ENCODE measurements around the gene CELF2.
"Not testable (repeated sequence)": the region's sequence is repeated elsewhere in the genome, so short reads cannot be mapped to it uniquely, and the experiment has no call there.

The CELF2 gene

GRCh38 chr10:10996966-10997620 is 20.6 kb upstream of the CELF2 start:
- H3K18ac ChIP-seq (ENCODE audit: low read length) = no peak overlapping the region
- no peak overlapping the region for H3K4me2 ChIP-seq (ENCODE audit: low read length)
- H3K27me3 ChIP-seq (ENCODE audit: insufficient read depth, low read length) = no peaks in the 10 kb centered on the region
- no peak overlapping the region for H3K23ac ChIP-seq (ENCODE audit: low read length)
- H4K91ac ChIP-seq (ENCODE audit: low read depth, low read length) = no peak overlapping the region
- H2BK120ac ChIP-seq (ENCODE audit: insufficient read depth, low read length, poor library complexity) = no peak overlapping the region
- no peaks in the 10 kb centered on the region for H3K79me2 ChIP-seq (ENCODE audit: control insufficient read depth, insufficient read depth, low read length, poor library complexity)
- H3K14ac ChIP-seq (ENCODE audit: low read length) = no peak overlapping the region
- H3K4me1 ChIP-seq (ENCODE audit: control insufficient read depth in 1 of 2, insufficient read depth in 2 of 2, low read length in 2 of 2) = no peaks in the 10 kb centered on the region
- no peaks in the 10 kb centered on the region for H3K9me3 ChIP-seq (ENCODE audit: insufficient read depth, low read depth, low read length)
- H2AK5ac ChIP-seq (ENCODE audit: low read length) = no peak overlapping the region
- H4K12ac ChIP-seq (ENCODE audit: low read depth, low read length) = no peak overlapping the region
- H3K36me3 ChIP-seq (ENCODE audit: control insufficient read depth in 1 of 2, insufficient read depth in 2 of 2, low read length in 2 of 2) = no peaks in the 10 kb centered on the region
- no peak for DNase-seq
- H2BK12ac ChIP-seq (ENCODE audit: low read length) = no peak overlapping the region
- no CpG with 5 or more reads among the region's 7 CpGs for WGBS (ENCODE audit: extremely low coverage, insufficient coverage, insufficient read length)
- H3K79me1 ChIP-seq (ENCODE audit: low read length) = no peaks in the 10 kb centered on the region
- H2AFZ ChIP-seq (ENCODE audit: insufficient read depth, low read length, poor library complexity) = no peak overlapping the region
- H2BK5ac ChIP-seq (ENCODE audit: low read depth, low read length, poor library complexity) = no peak overlapping the region
- H3K4me3 ChIP-seq (ENCODE audit: low read depth, low read length) = no peak overlapping the region
- no peak overlapping the region for H3K27ac ChIP-seq (ENCODE audit: low read depth, low read length)
- H4K8ac ChIP-seq (ENCODE audit: low read depth, low read length) = no peak overlapping the region
- H3K9ac ChIP-seq (ENCODE audit: low read length) = no peak overlapping the region
- no peak overlapping the region for H3K4ac ChIP-seq (ENCODE audit: low read depth, low read length)

- H3K4ac ChIP-seq (ENCODE audit: low read depth, low read length); H3K36me3 ChIP-seq (ENCODE audit: control insufficient read depth in 1 of 2, insufficient read depth in 2 of 2, low read length in 2 of 2); H2AFZ ChIP-seq (ENCODE audit: insufficient read depth, low read length, poor library complexity); H3K18ac ChIP-seq (ENCODE audit: low read length); H4K12ac ChIP-seq (ENCODE audit: low read depth, low read length); H2BK120ac ChIP-seq (ENCODE audit: insufficient read depth, low read length, poor library complexity); H3K4me2 ChIP-seq (ENCODE audit: low read length); H2BK5ac ChIP-seq (ENCODE audit: low read depth, low read length, poor library complexity); H3K23ac ChIP-seq (ENCODE audit: low read length); H3K79me1 ChIP-seq (ENCODE audit: low read length); H3K9ac ChIP-seq (ENCODE audit: low read length); H3K4me3 ChIP-seq (ENCODE audit: low read depth, low read length); H3K4me1 ChIP-seq (ENCODE audit: control insufficient read depth in 1 of 2, insufficient read depth in 2 of 2, low read length in 2 of 2); H2BK12ac ChIP-seq (ENCODE audit: low read length); H2AK5ac ChIP-seq (ENCODE audit: low read length); H3K27ac ChIP-seq (ENCODE audit: low read depth, low read length); H4K8ac ChIP-seq (ENCODE audit: low read depth, low read length); DNase-seq; H3K79me2 ChIP-seq (ENCODE audit: control insufficient read depth, insufficient read depth, low read length, poor library complexity); H4K91ac ChIP-seq (ENCODE audit: low read depth, low read length); H3K9me3 ChIP-seq (ENCODE audit: insufficient read depth, low read depth, low read length); H3K27me3 ChIP-seq (ENCODE audit: insufficient read depth, low read length); H3K14ac ChIP-seq (ENCODE audit: low read length): not testable (repeated sequence)
- WGBS (ENCODE audit: extremely low coverage, insufficient coverage, insufficient read length) = no CpG with 5 or more reads among the region's 4 CpGs
These were observed 18.2 kb upstream of the CELF2 start for GRCh38 chr10:10999501-10999900.

- Histone ChIP-seq H4K12ac (ENCODE audit: low read depth, low read length) (no peak overlapping the region), H3K18ac (ENCODE audit: low read length) (no peak overlapping the region), H3K36me3 (ENCODE audit: control insufficient read depth in 1 of 2, insufficient read depth in 2 of 2, low read length in 2 of 2) (no peaks in the 10 kb centered on the region), H4K8ac (ENCODE audit: low read depth, low read length) (no peak overlapping the region), H2AK5ac (ENCODE audit: low read length) (no peak overlapping the region), H3K9me3 (ENCODE audit: insufficient read depth, low read depth, low read length) (no peaks in the 10 kb centered on the region), H3K4me3 (ENCODE audit: low read depth, low read length) (no peak overlapping the region), H2AFZ (ENCODE audit: insufficient read depth, low read length, poor library complexity) (no peak overlapping the region), H3K27ac (ENCODE audit: low read depth, low read length) (no peak overlapping the region), H4K91ac (ENCODE audit: low read depth, low read length) (no peak overlapping the region), H3K79me2 (ENCODE audit: control insufficient read depth, insufficient read depth, low read length, poor library complexity) (no peaks in the 10 kb centered on the region), H2BK5ac (ENCODE audit: low read depth, low read length, poor library complexity) (no peak overlapping the region), H3K4ac (ENCODE audit: low read depth, low read length) (no peak overlapping the region), H2BK120ac (ENCODE audit: insufficient read depth, low read length, poor library complexity) (no peak overlapping the region), H3K4me2 (ENCODE audit: low read length) (no peak overlapping the region), H3K23ac (ENCODE audit: low read length) (no peak overlapping the region), H2BK12ac (ENCODE audit: low read length) (no peak overlapping the region), H3K9ac (ENCODE audit: low read length) (no peak overlapping the region), H3K4me1 (ENCODE audit: control insufficient read depth in 1 of 2, insufficient read depth in 2 of 2, low read length in 2 of 2) (no peaks in the 10 kb centered on the region), H3K79me1 (ENCODE audit: low read length) (no peaks in the 10 kb centered on the region), H3K27me3 (ENCODE audit: insufficient read depth, low read length) (no peaks in the 10 kb centered on the region), H3K14ac (ENCODE audit: low read length) (no peak overlapping the region)
- WGBS (ENCODE audit: extremely low coverage, insufficient coverage, insufficient read length) = no CpG with 5 or more reads among the region's 5 CpGs
- no peak for DNase-seq
These were observed 15.2 kb upstream of the CELF2 start for GRCh38 chr10:11002485-11002884.

DNA sequence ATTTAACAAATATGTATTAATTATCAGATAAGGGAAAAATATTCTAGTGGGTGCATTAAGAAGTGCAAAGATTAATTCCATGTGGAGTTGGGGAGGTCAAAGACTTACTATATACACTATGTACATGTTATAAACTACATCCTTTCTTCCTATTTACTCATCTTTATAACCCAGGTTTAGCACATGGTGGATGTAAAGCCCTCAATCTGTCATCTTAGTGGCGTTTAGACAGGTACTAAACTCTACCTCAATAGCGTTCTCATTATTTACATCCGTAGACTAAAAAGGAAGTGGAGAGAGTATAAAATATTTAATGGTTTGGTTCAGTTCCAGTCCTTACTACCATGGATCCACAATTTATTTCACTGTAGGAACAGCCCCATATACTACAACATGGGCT is 14.8 kb upstream of the CELF2 start:
- Histone ChIP-seq H3K79me1 (ENCODE audit: low read length) (no peaks in the 10 kb centered on the region), H3K9me3 (ENCODE audit: insufficient read depth, low read depth, low read length) (no peaks in the 10 kb centered on the region), H3K23ac (ENCODE audit: low read length) (no peak overlapping the region), H3K4me2 (ENCODE audit: low read length) (no peak overlapping the region), H4K12ac (ENCODE audit: low read depth, low read length) (no peak overlapping the region), H3K79me2 (ENCODE audit: control insufficient read depth, insufficient read depth, low read length, poor library complexity) (no peaks in the 10 kb centered on the region), H3K36me3 (ENCODE audit: control insufficient read depth in 1 of 2, insufficient read depth in 2 of 2, low read length in 2 of 2) (no peaks in the 10 kb centered on the region), H2AFZ (ENCODE audit: insufficient read depth, low read length, poor library complexity) (no peak overlapping the region), H3K27me3 (ENCODE audit: insufficient read depth, low read length) (no peaks in the 10 kb centered on the region), H3K4ac (ENCODE audit: low read depth, low read length) (no peak overlapping the region), H3K9ac (ENCODE audit: low read length) (no peak overlapping the region), H2BK12ac (ENCODE audit: low read length) (no peak overlapping the region), H4K8ac (ENCODE audit: low read depth, low read length) (no peak overlapping the region), H2BK120ac (ENCODE audit: insufficient read depth, low read length, poor library complexity) (no peak overlapping the region), H3K27ac (ENCODE audit: low read depth, low read length) (no peak overlapping the region), H3K4me3 (ENCODE audit: low read depth, low read length) (no peak overlapping the region), H2AK5ac (ENCODE audit: low read length) (no peak overlapping the region), H3K18ac (ENCODE audit: low read length) (no peak overlapping the region), H3K14ac (ENCODE audit: low read length) (no peak overlapping the region), H3K4me1 (ENCODE audit: control insufficient read depth in 1 of 2, insufficient read depth in 2 of 2, low read length in 2 of 2) (no peaks in the 10 kb centered on the region), H4K91ac (ENCODE audit: low read depth, low read length) (no peak overlapping the region), H2BK5ac (ENCODE audit: low read depth, low read length, poor library complexity) (no peak overlapping the region)
- no peak for DNase-seq
- no CpG with 5 or more reads among the region's 3 CpGs for WGBS (ENCODE audit: extremely low coverage, insufficient coverage, insufficient read length)

All from trophoblast cell (in vitro differentiated cells and primary cell).